HEK293 (cell line): ENCODE measurements around the gene EIF5A.
A peak's percentile ranks its signal among the peaks of the same experiment; 100 is the strongest.

Source experiments
- GLIS2 ChIP-seq: fragments of 450-650 bp; formaldehyde crosslinking; IDR thresholded peaks from 2 replicates; pipeline ENCODE4 v1.5.1; 2016; ENCODE audit warnings: missing biosample characterization, missing genetic modification characterization
- MEIS1 ChIP-seq: sonication (generic); formaldehyde crosslinking; IDR thresholded peaks from 2 replicates; pipeline ENCODE4 v1.8.1; 2022; ENCODE audit warnings: missing genetic modification reagents, mild to moderate bottlenecking, borderline replicate concordance
- TRIM28 ChIP-seq: IDR thresholded peaks from 2 replicates; pipeline ENCODE4 v1.6.1; 2011; ENCODE audit warnings: low read length, control low read depth, borderline replicate concordance
- ZBTB8A ChIP-seq: fragments of 450-650 bp; formaldehyde crosslinking; IDR thresholded peaks from 2 replicates; pipeline ENCODE4 v1.5.1; 2016; ENCODE audit warnings: missing biosample characterization, missing genetic modification characterization
- ZFP3 ChIP-seq: fragments of 450-650 bp; formaldehyde crosslinking; IDR thresholded peaks from 2 replicates; pipeline ENCODE4 v1.5.1; 2016; ENCODE audit warnings: low read depth, missing biosample characterization, missing genetic modification characterization
- ZFP37 ChIP-seq: fragments of 450-650 bp; formaldehyde crosslinking; IDR thresholded peaks from 2 replicates; pipeline ENCODE4 v1.5.1; 2016; ENCODE audit warnings: missing biosample characterization, missing genetic modification characterization
- ZNF121 ChIP-seq: fragments of 450-650 bp; formaldehyde crosslinking; IDR thresholded peaks from 2 replicates; pipeline ENCODE4 v1.5.1; 2016; ENCODE audit warnings: missing biosample characterization, missing genetic modification characterization
- ZNF133 ChIP-seq: fragments of 450-650 bp; formaldehyde crosslinking; IDR thresholded peaks from 2 replicates; pipeline ENCODE4 v1.5.1; 2016; ENCODE audit warnings: missing biosample characterization, missing genetic modification characterization
- ZNF211 ChIP-seq: fragments of 450-650 bp; formaldehyde crosslinking; IDR thresholded peaks from 2 replicates; pipeline ENCODE4 v1.5.1; 2016; ENCODE audit warnings: low read depth, missing biosample characterization, missing genetic modification characterization
- ZNF214 ChIP-seq: fragments of 450-650 bp; formaldehyde crosslinking; IDR thresholded peaks from 2 replicates; pipeline ENCODE4 v1.5.1; 2017; ENCODE audit warnings: missing biosample characterization, mild to moderate bottlenecking, missing genetic modification characterization, borderline replicate concordance
- ZNF239 ChIP-seq: fragments of 450-650 bp; formaldehyde crosslinking; IDR thresholded peaks from 2 replicates; pipeline ENCODE4 v1.5.1; 2016; ENCODE audit warnings: missing biosample characterization, missing genetic modification characterization
- ZNF354C ChIP-seq: fragments of 450-650 bp; formaldehyde crosslinking; IDR thresholded peaks from 2 replicates; pipeline ENCODE4 v1.5.1; 2016; ENCODE audit warnings: missing biosample characterization, missing genetic modification characterization, low read depth, borderline replicate concordance
- ZNF394 ChIP-seq: fragments of 450-650 bp; formaldehyde crosslinking; IDR thresholded peaks from 2 replicates; pipeline ENCODE4 v1.5.1; 2016; ENCODE audit warnings: missing biosample characterization, missing genetic modification characterization, mild to moderate bottlenecking, moderate library complexity, borderline replicate concordance
- ZNF423 ChIP-seq: fragments of 450-650 bp; formaldehyde crosslinking; IDR thresholded peaks from 2 replicates; pipeline ENCODE4 v1.5.1; 2016; ENCODE audit warnings: missing biosample characterization, missing genetic modification characterization
- ZNF433 ChIP-seq: fragments of 450-650 bp; formaldehyde crosslinking; IDR thresholded peaks from 2 replicates; pipeline ENCODE4 v1.5.1; 2016; ENCODE audit warnings: missing biosample characterization, missing genetic modification characterization, low read depth
- ZNF48 ChIP-seq: fragments of 450-650 bp; formaldehyde crosslinking; IDR thresholded peaks from 2 replicates; pipeline ENCODE4 v1.5.1; 2016; ENCODE audit warnings: missing biosample characterization, missing genetic modification characterization
- ZNF501 ChIP-seq: fragments of 450-650 bp; formaldehyde crosslinking; IDR thresholded peaks from 2 replicates; pipeline ENCODE4 v1.5.1; 2016; ENCODE audit warnings: missing biosample characterization, missing genetic modification characterization
- ZNF626 ChIP-seq: fragments of 450-650 bp; sonication (Bioruptor Pico); formaldehyde crosslinking; IDR thresholded peaks from 2 replicates; pipeline ENCODE4 v1.5.1; 2018; ENCODE audit warnings: missing biosample characterization, missing genetic modification characterization, inconsistent platforms
- ZNF654 ChIP-seq: fragments of 450-650 bp; formaldehyde crosslinking; IDR thresholded peaks from 2 replicates; pipeline ENCODE4 v1.5.1; 2016; ENCODE audit warnings: low read depth, missing biosample characterization, missing genetic modification characterization
- ZNF707 ChIP-seq: fragments of 450-650 bp; formaldehyde crosslinking; IDR thresholded peaks from 2 replicates; pipeline ENCODE4 v1.5.1; 2016; ENCODE audit warnings: missing biosample characterization, missing genetic modification characterization
- ZNF776 ChIP-seq: fragments of 450-650 bp; formaldehyde crosslinking; IDR thresholded peaks from 2 replicates; pipeline ENCODE4 v1.5.0; 2017; ENCODE audit warnings: missing biosample characterization, missing genetic modification characterization, borderline replicate concordance
- TF ChIP-seq, protein P1 (sequence below): fragments of 450-650 bp; formaldehyde crosslinking; IDR thresholded peaks from 2 replicates; pipeline ENCODE4 v1.5.1; 2016; ENCODE audit warnings: missing biosample characterization, missing genetic modification characterization
- TF ChIP-seq, protein P2 (sequence below): fragments of 450-650 bp; formaldehyde crosslinking; IDR thresholded peaks from 2 replicates; pipeline ENCODE4 v1.5.1; 2016; ENCODE audit warnings: missing biosample characterization, missing genetic modification characterization
- TF ChIP-seq, protein P3 (sequence below): fragments of 450-650 bp; formaldehyde crosslinking; IDR thresholded peaks from 2 replicates; pipeline ENCODE4 v1.5.1; 2016; ENCODE audit warnings: missing biosample characterization, missing genetic modification characterization
- TF ChIP-seq, protein P4 (sequence below): fragments of 450-650 bp; IDR thresholded peaks from 2 replicates; pipeline ENCODE4 v1.5.1; 2018; ENCODE audit warnings: missing biosample characterization, missing genetic modification characterization
- TF ChIP-seq, protein P5 (sequence below): fragments of 450-650 bp; formaldehyde crosslinking; IDR thresholded peaks from 2 replicates; pipeline ENCODE4 v1.5.1; 2016; ENCODE audit warnings: missing biosample characterization, missing genetic modification characterization
- TF ChIP-seq, protein P6 (sequence below): fragments of 450-650 bp; formaldehyde crosslinking; conservative IDR thresholded peaks from 2 replicates; pipeline ENCODE4 v1.5.1; 2016; ENCODE audit warnings: low read depth, missing biosample characterization, missing genetic modification characterization

The EIF5A gene

DNA sequence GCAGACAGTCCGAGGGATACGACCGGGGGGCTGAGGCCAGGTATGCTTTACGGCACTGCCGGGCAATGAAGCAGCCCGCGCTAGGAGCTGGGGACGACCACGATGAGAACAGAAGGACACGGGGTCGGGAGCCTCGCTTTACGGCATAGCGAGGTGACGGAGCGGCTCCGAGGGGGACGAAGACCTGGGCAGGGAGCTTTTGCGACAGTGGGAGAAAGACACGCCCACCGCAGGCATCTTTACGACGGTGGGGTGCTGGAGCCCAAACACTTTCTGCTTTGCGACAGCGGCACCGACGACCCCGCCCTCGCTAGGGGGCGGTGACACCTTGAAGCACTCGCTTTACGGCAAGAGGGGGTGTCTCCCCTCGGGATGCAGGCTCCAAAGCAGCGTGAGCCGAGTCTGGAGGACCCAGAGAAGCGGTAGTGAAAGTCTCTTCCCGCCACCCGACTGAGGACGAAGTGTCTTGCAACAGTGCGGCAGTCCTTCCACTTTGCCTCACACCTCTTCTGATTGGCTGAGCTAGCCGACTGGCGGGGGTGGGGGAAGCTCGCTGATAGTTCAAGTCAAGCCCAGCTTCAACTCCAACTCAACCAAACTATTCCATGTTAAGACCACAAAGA lies 22.1 kb downstream of the EIF5A start (continued):
- TF ChIP-seq, protein P1, sequence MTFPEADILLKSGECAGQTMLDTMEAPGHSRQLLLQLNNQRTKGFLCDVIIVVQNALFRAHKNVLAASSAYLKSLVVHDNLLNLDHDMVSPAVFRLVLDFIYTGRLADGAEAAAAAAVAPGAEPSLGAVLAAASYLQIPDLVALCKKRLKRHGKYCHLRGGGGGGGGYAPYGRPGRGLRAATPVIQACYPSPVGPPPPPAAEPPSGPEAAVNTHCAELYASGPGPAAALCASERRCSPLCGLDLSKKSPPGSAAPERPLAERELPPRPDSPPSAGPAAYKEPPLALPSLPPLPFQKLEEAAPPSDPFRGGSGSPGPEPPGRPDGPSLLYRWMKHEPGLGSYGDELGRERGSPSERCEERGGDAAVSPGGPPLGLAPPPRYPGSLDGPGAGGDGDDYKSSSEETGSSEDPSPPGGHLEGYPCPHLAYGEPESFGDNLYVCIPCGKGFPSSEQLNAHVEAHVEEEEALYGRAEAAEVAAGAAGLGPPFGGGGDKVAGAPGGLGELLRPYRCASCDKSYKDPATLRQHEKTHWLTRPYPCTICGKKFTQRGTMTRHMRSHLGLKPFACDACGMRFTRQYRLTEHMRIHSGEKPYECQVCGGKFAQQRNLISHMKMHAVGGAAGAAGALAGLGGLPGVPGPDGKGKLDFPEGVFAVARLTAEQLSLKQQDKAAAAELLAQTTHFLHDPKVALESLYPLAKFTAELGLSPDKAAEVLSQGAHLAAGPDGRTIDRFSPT (tag by site-specific recombination), result no peak
- TF ChIP-seq, protein P2, sequence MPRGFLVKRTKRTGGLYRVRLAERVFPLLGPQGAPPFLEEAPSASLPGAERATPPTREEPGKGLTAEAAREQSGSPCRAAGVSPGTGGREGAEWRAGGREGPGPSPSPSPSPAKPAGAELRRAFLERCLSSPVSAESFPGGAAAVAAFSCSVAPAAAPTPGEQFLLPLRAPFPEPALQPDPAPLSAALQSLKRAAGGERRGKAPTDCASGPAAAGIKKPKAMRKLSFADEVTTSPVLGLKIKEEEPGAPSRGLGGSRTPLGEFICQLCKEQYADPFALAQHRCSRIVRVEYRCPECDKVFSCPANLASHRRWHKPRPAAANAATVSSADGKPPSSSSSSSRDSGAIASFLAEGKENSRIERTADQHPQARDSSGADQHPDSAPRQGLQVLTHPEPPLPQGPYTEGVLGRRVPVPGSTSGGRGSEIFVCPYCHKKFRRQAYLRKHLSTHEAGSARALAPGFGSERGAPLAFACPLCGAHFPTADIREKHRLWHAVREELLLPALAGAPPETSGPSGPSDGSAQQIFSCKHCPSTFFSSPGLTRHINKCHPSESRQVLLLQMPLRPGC (tag by site-specific recombination), result no peak
- TF ChIP-seq, protein P3, sequence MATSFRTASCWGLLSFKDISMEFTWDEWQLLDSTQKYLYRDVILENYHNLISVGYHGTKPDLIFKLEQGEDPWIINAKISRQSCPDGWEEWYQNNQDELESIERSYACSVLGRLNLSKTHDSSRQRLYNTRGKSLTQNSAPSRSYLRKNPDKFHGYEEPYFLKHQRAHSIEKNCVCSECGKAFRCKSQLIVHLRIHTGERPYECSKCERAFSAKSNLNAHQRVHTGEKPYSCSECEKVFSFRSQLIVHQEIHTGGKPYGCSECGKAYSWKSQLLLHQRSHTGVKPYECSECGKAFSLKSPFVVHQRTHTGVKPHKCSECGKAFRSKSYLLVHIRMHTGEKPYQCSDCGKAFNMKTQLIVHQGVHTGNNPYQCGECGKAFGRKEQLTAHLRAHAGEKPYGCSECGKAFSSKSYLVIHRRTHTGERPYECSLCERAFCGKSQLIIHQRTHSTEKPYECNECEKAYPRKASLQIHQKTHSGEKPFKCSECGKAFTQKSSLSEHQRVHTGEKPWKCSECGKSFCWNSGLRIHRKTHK (tag by site-specific recombination), result no peak
- TF ChIP-seq GLIS2 (tag by site-specific recombination) (peak; percentile 80), ZNF433 (no peak), ZFP37 (tag by site-specific recombination) (no peak), ZNF776 (tag by site-specific recombination) (no peak), ZNF654 (tag by site-specific recombination) (no peak), TRIM28 (peak; percentile 71), ZNF423 (peak; percentile 54; the same call in 1 of the 2 replicates), ZNF48 (tag by site-specific recombination) (no peak), ZNF211 (no peak), ZNF354C (tag by site-specific recombination) (no peak), ZNF626 (no peak), ZNF707 (no peak), ZBTB8A (tag by site-specific recombination) (peak; percentile 89), ZFP3 (no peak), ZNF501 (no peak; the same call in 1 of the 2 replicates), ZNF121 (tag by site-specific recombination) (no peak), ZNF133 (no peak), ZNF239 (no peak), ZNF394 (tag by site-specific recombination) (no peak), ZNF214 (tag by site-specific recombination) (no peak), MEIS1 (CRISPR knock-in tag) (no peak)
- TF ChIP-seq, protein P4, sequence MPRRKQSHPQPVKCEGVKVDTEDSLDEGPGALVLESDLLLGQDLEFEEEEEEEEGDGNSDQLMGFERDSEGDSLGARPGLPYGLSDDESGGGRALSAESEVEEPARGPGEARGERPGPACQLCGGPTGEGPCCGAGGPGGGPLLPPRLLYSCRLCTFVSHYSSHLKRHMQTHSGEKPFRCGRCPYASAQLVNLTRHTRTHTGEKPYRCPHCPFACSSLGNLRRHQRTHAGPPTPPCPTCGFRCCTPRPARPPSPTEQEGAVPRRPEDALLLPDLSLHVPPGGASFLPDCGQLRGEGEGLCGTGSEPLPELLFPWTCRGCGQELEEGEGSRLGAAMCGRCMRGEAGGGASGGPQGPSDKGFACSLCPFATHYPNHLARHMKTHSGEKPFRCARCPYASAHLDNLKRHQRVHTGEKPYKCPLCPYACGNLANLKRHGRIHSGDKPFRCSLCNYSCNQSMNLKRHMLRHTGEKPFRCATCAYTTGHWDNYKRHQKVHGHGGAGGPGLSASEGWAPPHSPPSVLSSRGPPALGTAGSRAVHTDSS, result no peak
- TF ChIP-seq, protein P5, sequence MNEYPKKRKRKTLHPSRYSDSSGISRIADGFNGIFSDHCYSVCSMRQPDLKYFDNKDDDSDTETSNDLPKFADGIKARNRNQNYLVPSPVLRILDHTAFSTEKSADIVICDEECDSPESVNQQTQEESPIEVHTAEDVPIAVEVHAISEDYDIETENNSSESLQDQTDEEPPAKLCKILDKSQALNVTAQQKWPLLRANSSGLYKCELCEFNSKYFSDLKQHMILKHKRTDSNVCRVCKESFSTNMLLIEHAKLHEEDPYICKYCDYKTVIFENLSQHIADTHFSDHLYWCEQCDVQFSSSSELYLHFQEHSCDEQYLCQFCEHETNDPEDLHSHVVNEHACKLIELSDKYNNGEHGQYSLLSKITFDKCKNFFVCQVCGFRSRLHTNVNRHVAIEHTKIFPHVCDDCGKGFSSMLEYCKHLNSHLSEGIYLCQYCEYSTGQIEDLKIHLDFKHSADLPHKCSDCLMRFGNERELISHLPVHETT (tag by site-specific recombination), result peak; percentile 60; the same call in 1 of the 2 replicates
- TF ChIP-seq, protein P6, sequence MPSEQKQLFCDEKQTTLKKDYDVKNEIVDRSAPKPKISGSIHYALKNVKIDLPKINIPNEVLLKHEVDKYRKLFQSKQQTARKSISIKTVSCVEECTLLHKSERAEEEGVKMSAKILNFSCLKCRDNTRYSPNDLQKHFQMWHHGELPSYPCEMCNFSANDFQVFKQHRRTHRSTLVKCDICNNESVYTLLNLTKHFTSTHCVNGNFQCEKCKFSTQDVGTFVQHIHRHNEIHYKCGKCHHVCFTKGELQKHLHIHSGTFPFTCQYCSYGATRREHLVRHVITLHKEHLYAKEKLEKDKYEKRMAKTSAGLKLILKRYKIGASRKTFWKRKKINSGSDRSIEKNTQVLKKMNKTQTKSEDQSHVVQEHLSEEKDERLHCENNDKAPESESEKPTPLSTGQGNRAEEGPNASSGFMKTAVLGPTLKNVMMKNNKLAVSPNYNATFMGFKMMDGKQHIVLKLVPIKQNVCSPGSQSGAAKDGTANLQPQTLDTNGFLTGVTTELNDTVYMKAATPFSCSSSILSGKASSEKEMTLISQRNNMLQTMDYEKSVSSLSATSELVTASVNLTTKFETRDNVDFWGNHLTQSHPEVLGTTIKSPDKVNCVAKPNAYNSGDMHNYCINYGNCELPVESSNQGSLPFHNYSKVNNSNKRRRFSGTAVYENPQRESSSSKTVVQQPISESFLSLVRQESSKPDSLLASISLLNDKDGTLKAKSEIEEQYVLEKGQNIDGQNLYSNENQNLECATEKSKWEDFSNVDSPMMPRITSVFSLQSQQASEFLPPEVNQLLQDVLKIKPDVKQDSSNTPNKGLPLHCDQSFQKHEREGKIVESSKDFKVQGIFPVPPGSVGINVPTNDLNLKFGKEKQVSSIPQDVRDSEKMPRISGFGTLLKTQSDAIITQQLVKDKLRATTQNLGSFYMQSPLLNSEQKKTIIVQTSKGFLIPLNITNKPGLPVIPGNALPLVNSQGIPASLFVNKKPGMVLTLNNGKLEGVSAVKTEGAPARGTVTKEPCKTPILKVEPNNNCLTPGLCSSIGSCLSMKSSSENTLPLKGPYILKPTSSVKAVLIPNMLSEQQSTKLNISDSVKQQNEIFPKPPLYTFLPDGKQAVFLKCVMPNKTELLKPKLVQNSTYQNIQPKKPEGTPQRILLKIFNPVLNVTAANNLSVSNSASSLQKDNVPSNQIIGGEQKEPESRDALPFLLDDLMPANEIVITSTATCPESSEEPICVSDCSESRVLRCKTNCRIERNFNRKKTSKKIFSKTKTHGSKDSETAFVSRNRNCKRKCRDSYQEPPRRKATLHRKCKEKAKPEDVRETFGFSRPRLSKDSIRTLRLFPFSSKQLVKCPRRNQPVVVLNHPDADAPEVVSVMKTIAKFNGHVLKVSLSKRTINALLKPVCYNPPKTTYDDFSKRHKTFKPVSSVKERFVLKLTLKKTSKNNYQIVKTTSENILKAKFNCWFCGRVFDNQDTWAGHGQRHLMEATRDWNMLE (tag by site-specific recombination), result peak; percentile 64
